GM18868 (cell line): ENCODE data around the gene ERCC2.
"Not testable (repeated sequence)": the region's sequence is repeated elsewhere in the genome, so short reads cannot be mapped to it uniquely, and the experiment has no call there.

Experiments
- ATAC-seq: cut with Tn5 transposase; IDR thresholded peaks from one replicate; pipeline ENCODE4 v1.9.1; 2021; ENCODE audit warnings: mild to moderate bottlenecking, moderate library complexity; ENCODE audit not compliant: unreplicated experiment

The ERCC2 gene

GRCh38 chr19:45340232-45340898 is 30.0 kb downstream of the ERCC2 start, which contains the start of gene KLC3:
Gene KLC3, plus strand, starts transcription at chr19:45340750. Its CDS starts 4,792 bp downstream, at chr19:45345542.
- ATAC-seq: no peak

DNA sequence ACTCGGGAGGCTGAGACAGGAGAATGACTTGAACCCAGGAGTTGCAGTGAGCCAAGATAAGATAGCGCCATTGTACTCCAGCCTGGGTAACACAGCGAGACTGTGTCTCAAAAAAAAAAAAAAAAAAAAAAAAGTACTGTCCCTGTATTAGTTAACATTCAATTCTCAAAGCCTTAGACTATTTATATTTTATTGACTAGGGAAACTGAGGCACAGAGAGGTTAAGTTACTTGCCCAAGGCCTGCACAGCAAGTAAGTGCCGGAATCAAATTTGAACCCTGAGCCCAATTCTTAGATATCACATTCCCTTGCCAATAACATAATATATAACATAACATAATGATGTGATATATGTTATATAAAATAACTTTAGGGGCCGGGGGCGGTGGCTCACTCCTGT is 30.7 kb downstream of the ERCC2 start:
- ATAC-seq: no peak

DNA sequence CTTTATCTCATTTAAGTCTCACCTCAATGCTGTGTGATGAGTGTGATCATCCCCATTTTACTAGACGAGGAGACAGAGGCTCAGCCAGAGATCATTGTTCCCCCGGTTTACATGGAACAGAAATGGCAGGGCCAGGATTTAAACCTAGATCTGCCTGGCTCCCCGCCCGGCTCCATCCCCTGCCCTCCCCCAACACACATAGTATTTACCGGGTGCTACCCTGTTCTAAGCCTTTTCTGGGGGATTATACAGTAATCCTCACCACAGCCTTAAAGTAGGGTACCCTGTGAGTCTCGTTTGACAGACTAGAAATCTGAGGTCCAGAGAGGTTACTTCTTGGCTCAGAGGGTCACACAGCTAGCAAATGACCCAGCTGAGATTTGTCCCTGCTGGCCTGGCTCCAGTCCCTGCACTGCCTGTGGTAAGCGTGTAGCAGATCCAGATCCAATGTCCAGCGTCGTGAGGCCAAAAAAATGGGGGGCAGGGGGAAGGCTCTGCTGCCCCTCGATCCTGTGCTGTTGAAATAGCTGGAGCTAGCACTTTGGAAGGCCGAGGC is 33.6 kb downstream of the ERCC2 start:
- no peak for ATAC-seq

GRCh38 chr19:45334881-45335280 is 35.5 kb downstream of the ERCC2 start:
- not testable (repeated sequence) for ATAC-seq

- no peak for ATAC-seq
Observed at GRCh38 chr19:45333609-45334303, 36.6 kb downstream of the ERCC2 start.

- no peak for ATAC-seq
Observed at GRCh38 chr19:45331411-45331810, 39.0 kb downstream of the ERCC2 start.

DNA sequence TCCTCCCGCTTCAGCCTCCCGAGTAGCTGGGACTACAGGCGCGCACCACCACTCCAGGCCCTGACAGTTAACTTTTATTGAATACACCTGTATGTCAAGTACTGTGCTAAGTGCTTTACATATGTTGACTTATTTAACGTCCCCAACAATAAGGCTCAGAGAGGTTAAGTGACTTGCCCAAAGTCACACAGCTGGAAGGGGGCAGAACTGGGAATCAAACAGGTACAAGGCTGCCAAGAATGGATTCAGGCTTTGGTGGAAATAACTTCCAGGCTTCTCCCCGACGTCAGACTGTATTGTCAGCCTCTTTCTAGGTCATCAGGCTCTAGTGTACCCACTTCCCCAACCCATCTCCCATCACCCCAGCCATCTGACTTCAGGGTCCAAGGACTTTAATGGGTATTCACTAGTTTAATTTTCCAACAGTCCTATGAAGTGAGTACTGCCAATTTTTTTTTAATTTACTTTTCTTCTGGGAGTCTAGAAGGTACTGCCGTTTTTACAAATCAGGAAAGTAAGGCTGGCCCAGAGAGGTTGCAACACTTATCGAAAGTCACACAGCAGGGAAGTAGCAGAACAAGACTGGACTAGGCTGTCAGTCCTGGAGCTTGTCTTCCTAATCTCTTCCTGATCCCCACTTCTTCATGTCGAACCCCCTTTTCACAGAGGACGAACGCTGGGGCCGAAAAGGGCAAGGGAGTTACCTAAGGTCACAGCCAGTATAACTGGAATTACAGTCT is 42.8 kb downstream of the ERCC2 start:
- ATAC-seq: no peak

DNA sequence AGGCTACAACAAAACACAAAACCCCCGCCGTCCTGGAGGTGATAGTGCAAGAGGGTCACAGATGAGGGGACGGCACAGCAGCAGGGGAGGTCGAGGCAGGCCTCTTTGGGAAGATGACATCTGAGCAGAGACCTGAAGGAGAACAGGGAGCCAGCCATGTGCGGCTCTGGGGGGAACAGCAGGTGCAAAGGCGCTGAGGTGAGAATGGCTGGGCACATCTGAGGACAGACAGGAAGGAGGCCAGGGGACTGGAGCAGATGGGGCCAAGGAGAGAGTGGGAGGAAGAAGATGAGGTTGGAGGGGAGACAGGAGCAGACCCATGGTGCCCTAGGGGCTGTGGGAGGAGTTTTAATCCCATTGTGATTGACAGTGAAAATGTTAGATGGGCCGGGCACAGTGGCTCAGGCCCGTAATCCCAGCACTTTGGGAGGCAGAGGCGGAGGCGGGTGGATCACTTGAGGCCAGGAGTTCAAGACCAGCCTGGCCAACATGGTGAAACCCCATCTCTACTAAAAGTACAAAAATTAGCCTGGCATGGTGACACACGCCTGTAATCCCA is 45.9 kb downstream of the ERCC2 start:
- ATAC-seq: no peak

DNA sequence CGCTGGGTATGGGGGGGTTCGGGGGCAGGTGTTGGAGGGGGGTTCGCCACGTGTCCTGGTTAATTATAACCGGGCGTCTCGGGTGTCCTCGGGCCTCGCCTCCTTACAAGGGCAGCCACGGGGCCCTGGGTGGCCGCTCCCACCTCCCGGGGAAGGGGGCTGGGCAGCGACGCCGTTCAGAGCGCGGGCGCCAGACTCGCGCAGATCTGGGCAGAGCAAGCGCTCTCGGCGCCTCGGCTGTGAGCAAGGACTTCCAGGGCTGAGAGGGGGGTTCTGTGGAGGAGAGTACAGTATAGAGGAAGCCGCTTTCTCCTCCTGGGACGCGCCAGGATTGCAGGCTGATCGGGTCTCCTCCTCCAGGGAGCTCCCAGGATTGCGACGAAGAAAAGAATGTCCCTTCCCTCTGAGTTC is 46.7 kb downstream of the ERCC2 start:
- ATAC-seq: no peak

DNA sequence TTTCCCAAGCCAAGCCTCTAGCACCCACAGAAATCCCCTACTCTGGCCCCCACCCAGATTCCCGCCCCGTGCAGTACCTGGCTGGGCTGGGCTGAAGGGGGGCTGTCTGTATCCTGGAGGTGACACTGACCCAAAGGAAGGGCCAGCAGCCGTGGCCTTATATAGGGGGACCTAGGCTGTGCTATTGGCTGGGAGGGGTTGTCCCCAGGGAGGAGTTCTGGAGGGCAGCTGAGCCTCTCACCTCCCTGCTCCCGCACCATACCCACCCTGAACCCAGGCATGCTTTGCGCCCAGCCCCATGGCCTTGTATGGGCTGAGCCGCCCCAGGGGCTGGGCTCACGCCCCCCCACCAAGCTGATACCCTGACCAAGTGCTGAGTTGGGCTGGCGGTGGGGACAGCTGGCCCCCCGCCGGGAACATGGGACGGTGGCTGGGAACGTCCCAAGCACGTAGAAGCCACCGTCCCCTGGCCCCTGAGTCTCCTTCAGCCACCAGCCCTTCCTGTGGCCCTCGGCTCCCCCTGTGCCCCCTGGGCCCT is 47.6 kb downstream of the ERCC2 start, which contains the start of gene CKM:
Gene CKM (minus strand): TSS at position 132 of the 538 bp plus-strand sequence. CDS start 3,162 bp downstream, outside the sequence.
- ATAC-seq: no peak

DNA sequence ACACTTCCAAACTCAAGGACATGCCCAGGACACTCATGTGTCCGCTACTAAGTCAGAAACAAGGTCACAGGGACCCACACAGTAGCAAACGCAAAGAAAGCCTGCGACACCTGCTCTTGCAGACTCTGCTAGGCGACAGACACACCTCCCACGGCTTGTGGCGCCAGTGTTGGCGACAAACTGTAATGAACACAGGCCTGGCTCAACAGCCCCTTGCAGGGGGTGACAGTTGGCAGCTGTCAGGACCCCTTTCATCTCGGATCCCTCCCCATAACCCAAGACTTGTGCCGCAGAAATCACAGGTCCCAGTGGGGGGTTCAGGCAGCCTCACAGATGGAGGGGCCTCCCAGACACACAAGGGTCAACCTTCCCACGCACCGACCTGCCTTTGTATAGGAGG is 48.1 kb downstream of the ERCC2 start:
- no peak for ATAC-seq

- ATAC-seq: no peak
Observed at GRCh38 chr19:45321848-45322247, 48.5 kb downstream of the ERCC2 start.

DNA sequence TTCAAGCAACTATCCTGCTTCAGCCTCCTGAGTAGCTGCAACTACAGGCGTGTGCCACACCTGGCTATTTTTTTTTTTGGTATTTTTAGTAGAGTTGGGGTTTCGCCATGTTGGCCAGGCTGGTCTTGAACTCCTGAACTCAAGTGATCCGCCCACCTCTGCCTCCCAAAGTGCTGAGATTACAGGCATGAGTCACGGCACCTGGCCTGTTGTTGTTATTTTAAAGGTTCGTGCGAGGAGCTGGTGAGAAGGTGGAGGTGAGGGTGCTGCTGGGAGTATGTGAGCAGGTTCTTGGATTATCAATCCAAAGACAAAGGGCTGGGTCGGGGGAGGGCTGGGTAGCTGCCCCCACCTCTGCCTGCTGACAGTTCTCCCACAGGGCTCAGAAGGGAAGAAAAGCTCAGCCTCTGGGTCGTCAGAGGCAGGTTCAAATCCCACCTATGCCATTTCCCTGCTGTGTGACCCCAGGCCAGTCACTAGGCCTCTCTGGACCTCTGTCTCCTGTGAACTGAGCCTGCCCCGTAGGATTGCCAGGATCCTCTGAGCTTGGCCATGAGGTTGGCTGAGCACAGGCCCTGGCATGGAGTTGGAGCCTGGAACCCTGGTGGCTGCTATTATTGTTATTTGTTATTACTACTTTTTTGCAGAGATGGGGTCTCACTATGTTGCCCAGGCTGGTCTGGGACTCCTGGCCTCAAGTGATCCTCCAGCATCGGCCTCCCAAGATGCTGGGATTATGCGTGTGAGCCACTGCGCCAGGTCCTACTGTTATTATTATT is 49.2 kb downstream of the ERCC2 start:
- no peak for ATAC-seq

- no peak for ATAC-seq
Observed at GRCh38 chr19:45315304-45315703, 55.1 kb downstream of the ERCC2 start.

DNA sequence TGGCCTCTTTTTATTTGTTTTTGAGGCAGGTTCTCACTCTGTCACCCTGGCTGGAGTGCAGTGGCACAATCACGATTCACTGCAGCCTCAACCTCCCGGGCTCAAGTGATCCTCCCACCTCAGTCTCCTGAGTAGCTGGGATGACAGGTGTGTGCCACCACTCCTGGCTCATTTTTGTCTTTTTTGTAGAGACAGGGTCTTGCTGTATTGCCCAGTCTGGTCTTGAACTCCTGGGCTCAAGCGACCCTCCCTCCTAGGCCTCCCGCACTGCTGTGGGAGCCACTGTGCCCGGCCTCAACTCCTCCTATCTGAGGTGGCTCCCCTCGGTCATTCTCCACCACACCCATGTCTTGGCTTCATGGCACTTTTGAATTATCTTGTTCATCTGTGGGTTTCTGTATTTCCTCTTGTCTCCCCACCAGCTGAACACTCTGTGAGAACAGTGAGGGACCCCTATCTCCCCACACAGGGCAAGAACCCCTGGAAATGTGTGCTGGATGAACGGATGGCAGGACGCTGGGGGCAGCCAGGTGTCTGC is 55.6 kb downstream of the ERCC2 start:
- ATAC-seq: no peak

DNA sequence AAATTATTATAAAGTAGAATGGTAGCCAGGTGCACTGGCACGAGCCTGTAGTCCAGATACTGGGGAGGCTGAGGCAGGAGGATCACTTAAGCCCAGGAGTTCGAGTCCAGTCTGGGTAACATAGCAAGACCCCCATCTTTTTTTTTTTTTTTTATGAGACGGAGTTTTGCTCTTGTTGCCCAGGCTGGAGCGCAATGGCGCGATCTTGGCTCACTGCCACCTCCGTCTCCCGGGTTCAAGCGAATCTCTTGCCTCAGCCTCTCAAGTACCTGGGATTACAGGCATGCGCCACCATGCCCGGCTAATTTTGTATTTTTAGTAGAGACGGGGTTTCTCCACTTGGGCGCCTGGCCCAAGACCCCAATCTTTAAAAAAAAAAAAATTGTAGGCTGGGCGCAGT is 58.1 kb downstream of the ERCC2 start:
- not testable (repeated sequence) for ATAC-seq

- ATAC-seq: no peak
Observed at GRCh38 chr19:45311621-45312020, 58.8 kb downstream of the ERCC2 start.

- ATAC-seq: not testable (repeated sequence)
Observed at GRCh38 chr19:45309322-45309721, 61.1 kb downstream of the ERCC2 start.

GRCh38 chr19:45307361-45307760 is 63.0 kb downstream of the ERCC2 start:
- no peak for ATAC-seq
